ENCODE data around the gene OGFR.

The OGFR gene

GRCh38 chr20:62787321-62787720 is 17.3 kb upstream of the OGFR start:
- H3K4me2 ChIP-seq (ENCODE audit: low read depth, low read length, poor library complexity, severe bottlenecking) = no peak overlapping the region
- no peaks in the 10 kb centered on the region for H3K27me3 ChIP-seq (ENCODE audit: low read length)
- H3K36me3 ChIP-seq (ENCODE audit: low read length) = no peaks in the 10 kb centered on the region
- no peak overlapping the region for H3K9ac ChIP-seq (ENCODE audit: low read length)
- no peak overlapping the region for H2AFZ ChIP-seq (ENCODE audit: low read depth, low read length, severe bottlenecking)
- TF ChIP-seq EZH2phosphoT487 (conservative IDR thresholded peaks at IDR 0.05; ENCODE audit: low read length) = no peak
- no peak for TF ChIP-seq CTCF (IDR thresholded peaks at IDR 0.05; ENCODE audit: insufficient read depth, low read length, poor library complexity, severe bottlenecking)
- no peak overlapping the region for H3K27ac ChIP-seq (ENCODE audit: low read depth, low read length)
- H3K79me2 ChIP-seq (ENCODE audit: insufficient read depth, low read length) = no peaks in the 10 kb centered on the region
- no peaks in the 10 kb centered on the region for H4K20me1 ChIP-seq (ENCODE audit: low read depth, low read length)
- H3K9me3 ChIP-seq (ENCODE audit: insufficient read depth, low read length) = no peaks in the 10 kb centered on the region
- H3F3A ChIP-seq (ENCODE audit: insufficient read depth) = no peaks in the 10 kb centered on the region
- no peaks in the 10 kb centered on the region for H3K9me2 ChIP-seq (replicated peaks; ENCODE audit: insufficient read depth, low read length)
- H3K4me3 ChIP-seq (ENCODE audit: insufficient read depth, low read length, poor library complexity, severe bottlenecking) = no peak overlapping the region

- H3K27me3 ChIP-seq (ENCODE audit: low read length) = no peaks in the 10 kb centered on the region
Measured at GRCh38 chr20:62787866-62788265, 16.8 kb upstream of the OGFR start.

GRCh38 chr20:62788607-62789006 is 16.0 kb upstream of the OGFR start:
- H3K9me3 ChIP-seq (ENCODE audit: insufficient read depth, low read length) = no peaks in the 10 kb centered on the region
- H2AFZ ChIP-seq (ENCODE audit: low read depth, low read length, severe bottlenecking) = no peak overlapping the region
- H3K4me3 ChIP-seq (ENCODE audit: insufficient read depth, low read length, poor library complexity, severe bottlenecking) = no peak overlapping the region
- H3K36me3 ChIP-seq (ENCODE audit: low read length) = no peaks in the 10 kb centered on the region
- no peaks in the 10 kb centered on the region for H3K9me2 ChIP-seq (replicated peaks; ENCODE audit: insufficient read depth, low read length)
- no peaks in the 10 kb centered on the region for H3K79me2 ChIP-seq (ENCODE audit: insufficient read depth, low read length)
- TF ChIP-seq CTCF (IDR thresholded peaks at IDR 0.05; ENCODE audit: insufficient read depth, low read length, poor library complexity, severe bottlenecking) (no peak), EZH2phosphoT487 (conservative IDR thresholded peaks at IDR 0.05; ENCODE audit: low read length) (no peak)
- no peak overlapping the region for H3K9ac ChIP-seq (ENCODE audit: low read length)
- no peak overlapping the region for H3K4me2 ChIP-seq (ENCODE audit: low read depth, low read length, poor library complexity, severe bottlenecking)
- H3K27ac ChIP-seq (ENCODE audit: low read depth, low read length) = no peak overlapping the region
- H3K27me3 ChIP-seq (ENCODE audit: low read length) = no peaks in the 10 kb centered on the region
- no peaks in the 10 kb centered on the region for H4K20me1 ChIP-seq (ENCODE audit: low read depth, low read length)
- H3F3A ChIP-seq (ENCODE audit: insufficient read depth) = no peaks in the 10 kb centered on the region

More at GRCh38 chr20:62787866-62788265, 16.8 kb upstream of the OGFR start:
- Histone ChIP-seq H3K9me3 (ENCODE audit: insufficient read depth, low read length) (no peaks in the 10 kb centered on the region), H3K79me2 (ENCODE audit: insufficient read depth, low read length) (no peaks in the 10 kb centered on the region), H2AFZ (ENCODE audit: low read depth, low read length, severe bottlenecking) (no peak overlapping the region), H3K9me2 (replicated peaks; ENCODE audit: insufficient read depth, low read length) (no peaks in the 10 kb centered on the region), H3F3A (ENCODE audit: insufficient read depth) (no peaks in the 10 kb centered on the region), H3K27ac (ENCODE audit: low read depth, low read length) (no peak overlapping the region), H3K9ac (ENCODE audit: low read length) (no peak overlapping the region), H3K36me3 (ENCODE audit: low read length) (no peaks in the 10 kb centered on the region), H4K20me1 (ENCODE audit: low read depth, low read length) (no peaks in the 10 kb centered on the region), H3K4me2 (ENCODE audit: low read depth, low read length, poor library complexity, severe bottlenecking) (no peak overlapping the region), H3K4me3 (ENCODE audit: insufficient read depth, low read length, poor library complexity, severe bottlenecking) (no peak overlapping the region)
- TF ChIP-seq CTCF (IDR thresholded peaks at IDR 0.05; ENCODE audit: insufficient read depth, low read length, poor library complexity, severe bottlenecking) (no peak), EZH2phosphoT487 (conservative IDR thresholded peaks at IDR 0.05; ENCODE audit: low read length) (no peak)

All from SU-DHL-6 (cell line).